Adrenal gland (tissue), 12 donors: Measurements from ENCODE around the gene D2HGDH. TPM values are rescaled to one million over a fixed set of nuclear protein-coding genes. Genes with fewer than 3 reads are reported as not detected.
"Not testable (repeated sequence)": the region's sequence is repeated elsewhere in the genome, so short reads cannot be mapped to it uniquely, and the experiment has no call there.

Source experiments
- DNase-seq, 7 donors: peaks; one replicate each; pipeline ENCODE4 v3.0.0-alpha.2; 2019 to 2020
- H3K27ac ChIP-seq, 5 donors: fragments of 200-600 bp; sonication (generic) in 4 of 5; 1 replicate in 3 of 5; 2 replicates in 2 of 5; pipeline versions ENCODE4 v1.5.1 to v1.8.0; 2016 to 2020; ENCODE audit warnings: mild to moderate bottlenecking in 1 of 5
- H3K27me3 ChIP-seq: fragments of 200-600 bp; 2 replicates; pipeline ENCODE4 v1.8.0; 2021
- H3K36me3 ChIP-seq, 2 donors: fragments of 200-600 bp; replicated peaks in 1 of 2; 1 replicate in 1 of 2; 2 replicates in 1 of 2; pipeline versions ENCODE4 v1.5.1 to v1.8.0; 2018 to 2022
- H3K4me1 ChIP-seq, 2 donors: fragments of 200-600 bp; replicated peaks in 1 of 2; 1 replicate in 1 of 2; 2 replicates in 1 of 2; pipeline versions ENCODE4 v1.5.1 to v1.8.0; 2018 to 2021
- H3K4me3 ChIP-seq, 4 donors: fragments of 200-600 bp; sonication (generic) in 3 of 4; one replicate each; pipeline ENCODE4 v1.5.1; 2016 to 2018
- H3K9me3 ChIP-seq, 3 donors: fragments of 200-600 bp; sonication (generic) in 1 of 3; replicated peaks in 1 of 3; 1 replicate in 2 of 3; 2 replicates in 1 of 3; pipeline versions ENCODE4 v1.5.1 to v1.8.0; 2016 to 2021
- CTCF ChIP-seq, 6 experiments: fragments of 450-650 bp in 4 of 6; fragments of 200-600 bp in 2 of 6; sonication (generic) in 1 of 6; IDR thresholded peaks; 1 replicate in 5 of 6; 2 replicates in 1 of 6; pipeline versions ENCODE4 v1.5.1 to v1.8.0; 2016 to 2021; ENCODE audit warnings: antibody characterized with exemption in 6 of 6, mild to moderate bottlenecking in 2 of 6, moderate library complexity in 1 of 6
- POLR2A ChIP-seq, 2 donors: fragments of 450-650 bp; IDR thresholded peaks; one replicate each; pipeline ENCODE4 v1.6.1; 2017; ENCODE audit warnings: antibody characterized with exemption in 2 of 2, mild to moderate bottlenecking in 2 of 2, moderate library complexity in 1 of 2
- WGBS, 4 donors: extraction: QIAGEN DNeasy Blood & Tissue Kit in 2 of 4; methylation state at CpG; one replicate each; pipeline versions ENCODE4 v1.1.5 to v1.1.7; 2013 to 2017; 5-methylcytosine and 5-hydroxymethylcytosine counted together
- intact Hi-C, 2 donors: fragments of 100-400 bp; cut with DNase I; formaldehyde crosslinking; loops; one replicate each; pipeline versions ENCODE4 v1.14.1 to v1.15.0; 2022 to 2023
- polyA plus RNA-seq, 3 donors: library from polyadenylated mRNA; stranded (reverse); fragments of 200-250 nt in 2 of 3; fragments of 350-450 nt in 1 of 3; fragmentation: Illumina TruSeq in 1 of 3; extraction: RNeasy Lipid Tissue Mini Kit (QIAGEN cat#74804) in 1 of 3; gene quantifications; one replicate each; pipeline ENCODE4 v1.2.3, GENCODE V29; 2013 to 2014
- total RNA-seq, 9 donors: library from RNA; depleted of rRNA in 4 of 9; stranded (reverse); fragments of >200 nt in 4 of 9; fragments of 120-200 nt in 1 of 9; fragmentation: NEBNext Ultra II Directional in 1 of 9; extraction: Animal tissue kit (Norgen Biotek cat#: 25700) in 1 of 9; gene quantifications; one replicate each; pipeline versions ENCODE4 v1.1.0 to v1.2.4, GENCODE V29; 2013 to 2023
- donor health status: healthy with polysubstance abuse.
- donor health status: Bipolar disorder and iron deficiency.
- donor health status: DM: yes; HTN: yes; CAD: no.
- donor health status: DM: no; HTN: no; CAD: no.
- donor health status: DM: no; HTN: no; CAD: no.
- donor health status: DM: yes; HTN: yes; CAD: no.

The D2HGDH gene
- total and polyA plus RNA-seq, 12 donors = 4.3 to 131 (median 38.1) TPM

- no peaks in the 10 kb centered on the region for H3K27me3 ChIP-seq
- WGBS, 4 donors = 76 to 90% (median 88%) methylated on average over 12 to 19 of the region's 19 CpGs
- DNase-seq = no peak
- no peak overlapping the region for H3K4me3 ChIP-seq
- TF ChIP-seq POLR2A (IDR thresholded peaks at IDR 0.05) = no peak
- TF ChIP-seq CTCF (IDR thresholded peaks at IDR 0.05) = no peak
- H3K4me1 ChIP-seq = no peaks in the 10 kb centered on the region
- H3K36me3 ChIP-seq = no peaks in the 10 kb centered on the region
- no peaks in the 10 kb centered on the region for H3K9me3 ChIP-seq
- peak overlapping the region in 1 of 5 donors; percentile 1 for H3K27ac ChIP-seq
- intact Hi-C loops = loop anchor here in 1 of 2 donors (10.0 kb wide), 1 partner anchor 146 kb away; no protein-coding TSS in a partner anchor
Observed at GRCh38 chr2:241728627-241729026, 5.8 kb upstream of the D2HGDH start.

GRCh38 chr2:241729868-241730267 is 4.6 kb upstream of the D2HGDH start:
- H3K36me3 ChIP-seq = no peaks in the 10 kb centered on the region
- H3K27me3 ChIP-seq = no peaks in the 10 kb centered on the region
- H3K4me3 ChIP-seq = no peak overlapping the region
- no peak for DNase-seq
- H3K9me3 ChIP-seq = no peaks in the 10 kb centered on the region
- no peak overlapping the region for H3K27ac ChIP-seq
- TF ChIP-seq POLR2A (IDR thresholded peaks at IDR 0.05) (no peak), CTCF (IDR thresholded peaks at IDR 0.05) (no peak)
- WGBS, 4 donors = 88 to 95% (median 93%) methylated on average over 6 of the region's 6 CpGs
- intact Hi-C loops = loop anchor here (10.0 kb wide), 1 partner anchor 145 kb away; no protein-coding TSS in a partner anchor
- peaks cover 0 to 4% of the 10 kb centered on the region in 2 donors for H3K4me1 ChIP-seq

- Histone ChIP-seq H3K27me3 (no peaks in the 10 kb centered on the region), H3K9me3 (no peaks in the 10 kb centered on the region), H3K27ac (no peak overlapping the region), H3K36me3 (no peaks in the 10 kb centered on the region), H3K4me1 (peaks cover 0 to 9% of the 10 kb centered on the region in 2 donors), H3K4me3 (no peak overlapping the region)
- no peak for DNase-seq
- intact Hi-C loops = loop anchor here in 1 of 2 donors (10.0 kb wide), 1 partner anchor 144 kb away; no protein-coding TSS in a partner anchor
- WGBS, 4 donors = 78 to 88% (median 80%) methylated on average over 12 of the region's 12 CpGs
- TF ChIP-seq POLR2A (IDR thresholded peaks at IDR 0.05) (no peak), CTCF (IDR thresholded peaks at IDR 0.05) (no peak)
Observed at GRCh38 chr2:241730671-241731293, 3.6 kb upstream of the D2HGDH start.

- not testable (repeated sequence) for H3K27me3 ChIP-seq, H3K9me3 ChIP-seq, H3K27ac ChIP-seq, H3K36me3 ChIP-seq, H3K4me3 ChIP-seq
- peak; percentile 39 to 87 (median 76) for DNase-seq
- TF ChIP-seq CTCF (IDR thresholded peaks at IDR 0.05) = peak in 5 of 6 experiments; percentile 34 to 64 (median 57)
- intact Hi-C loops = loop anchor here in 1 of 2 donors (10.0 kb wide), 1 partner anchor 142 kb away; no protein-coding TSS in a partner anchor
- 34 to 45% (median 42%) methylated on average over 19 to 25 of the region's 26 CpGs for WGBS, 4 donors
- peaks cover 0 to 11% of the 10 kb centered on the region in 2 donors for H3K4me1 ChIP-seq
Observed at GRCh38 chr2:241732513-241733186, 1.8 kb upstream of the D2HGDH start.
